NCI-H774 (cell line): Measurements from ENCODE around the gene ANKRD52.
A peak's percentile ranks its signal among the peaks of the same experiment; 100 is the strongest.

Experiments
- DNase-seq: peaks from one replicate; lab custom pipeline; 2025; lab: John Stamatoyannopoulos, UW

The ANKRD52 gene

DNA sequence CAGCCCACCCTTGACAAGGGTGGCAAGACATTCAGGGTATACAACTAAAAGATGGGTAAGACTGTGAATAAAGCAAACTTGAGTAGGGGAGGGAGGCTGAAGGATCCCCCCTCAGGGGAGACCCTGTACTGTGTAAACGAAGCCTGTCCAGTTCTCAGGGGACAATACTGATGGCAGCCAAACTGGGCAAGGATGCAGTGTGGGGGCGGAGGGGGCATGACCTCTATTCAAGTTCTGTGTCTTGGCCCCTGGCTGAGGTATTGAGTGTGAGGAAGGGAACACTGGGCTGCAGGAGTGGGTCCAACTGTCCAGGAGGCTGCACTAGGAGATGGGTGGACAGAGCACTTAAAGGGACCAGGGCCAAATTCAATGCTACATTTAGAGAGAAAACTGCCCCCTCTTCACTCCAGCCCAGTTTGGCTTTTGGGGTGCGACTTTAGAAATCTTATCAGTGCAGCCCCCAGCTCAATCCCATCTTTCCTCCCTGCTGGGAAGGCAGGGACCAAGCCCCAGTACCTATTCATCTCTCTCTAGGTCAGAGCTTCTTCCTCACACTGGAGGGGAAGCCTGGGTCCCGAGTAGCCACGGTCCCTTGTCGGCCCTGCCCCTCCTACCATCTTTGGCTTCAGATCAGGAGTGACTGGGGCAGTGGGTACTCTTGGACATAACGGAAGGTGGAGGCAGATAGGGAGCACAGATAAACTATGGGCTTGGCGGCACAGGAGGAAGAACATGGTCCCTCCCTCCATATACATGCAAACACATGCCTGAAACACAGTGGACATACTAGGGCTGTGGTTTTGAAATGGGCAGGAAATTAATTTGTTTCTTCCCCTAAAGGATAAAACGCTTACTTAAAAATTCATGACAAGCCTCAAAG lies 16.5 kb downstream of the ANKRD52 start:
- no peak for DNase-seq

DNA sequence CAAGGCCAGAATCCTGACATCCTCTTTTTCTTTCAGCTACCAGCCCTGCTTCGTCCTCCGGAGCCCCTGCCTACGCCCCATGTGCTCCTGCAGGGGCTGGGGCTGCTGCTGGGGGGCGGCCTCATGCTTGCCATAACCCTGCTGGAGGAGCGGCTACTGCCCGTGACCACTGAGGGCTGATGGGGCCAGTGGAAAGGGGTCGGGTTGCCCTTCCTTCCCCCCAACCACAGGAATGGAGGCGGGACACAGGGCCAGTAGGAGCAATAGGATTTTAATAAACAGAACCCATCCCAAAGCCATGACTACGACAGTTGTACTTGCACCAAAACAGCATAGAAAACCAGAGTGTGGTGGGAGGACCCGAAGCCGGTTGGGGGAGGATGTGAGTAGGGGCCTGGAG lies 20.6 kb downstream of the ANKRD52 start:
- DNase-seq = no peak

DNA sequence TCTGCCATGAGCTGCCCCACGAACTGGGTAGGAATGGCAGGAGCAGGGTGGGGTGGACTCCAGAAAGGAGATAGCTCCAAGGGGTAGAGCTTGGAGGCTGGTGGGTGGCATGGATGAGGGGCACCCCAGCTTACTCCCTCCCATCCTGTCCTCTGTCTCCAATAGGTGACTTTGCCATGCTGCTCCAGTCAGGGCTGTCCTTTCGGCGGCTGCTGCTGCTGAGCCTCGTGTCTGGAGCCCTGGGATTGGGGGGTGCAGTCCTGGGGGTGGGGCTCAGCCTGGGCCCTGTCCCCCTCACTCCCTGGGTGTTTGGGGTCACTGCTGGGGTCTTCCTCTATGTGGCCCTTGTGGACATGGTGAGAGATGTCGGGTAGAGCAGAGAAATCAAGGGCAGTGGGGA lies 21.2 kb downstream of the ANKRD52 start:
- DNase-seq = no peak

DNA sequence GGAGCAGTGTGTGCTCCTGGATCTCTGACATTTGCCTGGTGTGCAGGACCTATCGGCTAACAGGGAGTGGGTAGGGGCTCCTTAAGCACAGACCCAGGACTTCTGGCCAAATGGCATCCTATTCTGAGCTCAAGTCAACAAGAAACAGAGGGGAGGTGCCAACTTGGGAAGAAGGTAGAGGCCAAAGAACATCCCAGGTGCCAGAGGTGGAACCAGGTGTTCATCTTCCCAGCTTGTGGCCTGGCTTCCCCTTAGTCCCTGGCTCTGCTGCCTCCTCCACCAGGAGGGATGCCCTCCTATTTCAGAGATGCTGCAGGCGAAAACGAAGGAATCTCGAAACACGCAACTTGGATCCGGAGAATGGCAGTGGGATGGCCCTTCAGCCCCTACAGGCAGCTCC lies 22.1 kb downstream of the ANKRD52 start:
- DNase-seq = no peak

DNA sequence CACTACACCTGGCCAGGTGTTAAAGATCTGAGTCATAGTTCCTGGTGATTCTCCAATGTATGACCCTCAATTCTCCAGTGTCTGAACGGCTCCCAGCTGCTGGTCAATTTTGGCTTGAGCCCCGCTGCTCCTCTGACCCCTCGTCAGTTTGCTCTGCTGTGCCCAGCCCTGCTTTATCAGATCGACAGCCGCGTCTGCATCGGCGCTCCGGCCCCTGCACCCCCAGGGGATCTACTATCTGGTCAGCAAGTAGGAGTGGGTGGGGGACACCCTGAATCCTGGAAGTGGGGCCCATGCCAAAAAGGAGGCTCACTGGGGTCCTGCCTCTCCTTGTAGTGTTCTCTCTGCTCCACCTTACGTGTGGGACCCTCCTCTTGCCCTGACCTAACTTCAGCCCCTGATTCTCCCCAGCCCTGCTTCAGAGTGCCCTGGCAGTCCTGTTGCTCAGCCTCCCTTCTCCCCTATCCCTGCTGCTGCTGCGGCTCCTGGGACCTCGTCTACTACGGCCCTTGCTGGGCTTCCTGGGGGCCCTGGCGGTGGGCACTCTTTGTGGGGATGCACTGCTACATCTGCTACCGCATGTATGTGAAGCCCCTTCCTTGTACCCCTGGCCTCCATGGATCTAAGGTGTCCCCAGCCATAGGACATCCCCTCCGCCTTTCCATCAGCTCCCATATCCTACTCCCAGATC lies 23.3 kb downstream of the ANKRD52 start:
- no peak for DNase-seq

DNA sequence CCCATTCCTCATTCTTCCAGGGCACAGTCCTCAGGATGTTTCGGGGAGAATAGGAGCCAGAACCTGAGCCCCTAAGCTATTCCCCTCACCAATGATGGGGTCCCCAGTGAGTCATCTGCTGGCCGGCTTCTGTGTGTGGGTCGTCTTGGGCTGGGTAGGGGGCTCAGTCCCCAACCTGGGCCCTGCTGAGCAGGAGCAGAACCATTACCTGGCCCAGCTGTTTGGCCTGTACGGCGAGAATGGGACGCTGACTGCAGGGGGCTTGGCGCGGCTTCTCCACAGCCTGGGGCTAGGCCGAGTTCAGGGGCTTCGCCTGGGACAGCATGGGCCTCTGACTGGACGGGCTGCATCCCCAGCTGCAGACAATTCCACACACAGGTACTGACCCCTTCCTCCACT lies 27.0 kb downstream of the ANKRD52 start:
- DNase-seq = no peak

DNA sequence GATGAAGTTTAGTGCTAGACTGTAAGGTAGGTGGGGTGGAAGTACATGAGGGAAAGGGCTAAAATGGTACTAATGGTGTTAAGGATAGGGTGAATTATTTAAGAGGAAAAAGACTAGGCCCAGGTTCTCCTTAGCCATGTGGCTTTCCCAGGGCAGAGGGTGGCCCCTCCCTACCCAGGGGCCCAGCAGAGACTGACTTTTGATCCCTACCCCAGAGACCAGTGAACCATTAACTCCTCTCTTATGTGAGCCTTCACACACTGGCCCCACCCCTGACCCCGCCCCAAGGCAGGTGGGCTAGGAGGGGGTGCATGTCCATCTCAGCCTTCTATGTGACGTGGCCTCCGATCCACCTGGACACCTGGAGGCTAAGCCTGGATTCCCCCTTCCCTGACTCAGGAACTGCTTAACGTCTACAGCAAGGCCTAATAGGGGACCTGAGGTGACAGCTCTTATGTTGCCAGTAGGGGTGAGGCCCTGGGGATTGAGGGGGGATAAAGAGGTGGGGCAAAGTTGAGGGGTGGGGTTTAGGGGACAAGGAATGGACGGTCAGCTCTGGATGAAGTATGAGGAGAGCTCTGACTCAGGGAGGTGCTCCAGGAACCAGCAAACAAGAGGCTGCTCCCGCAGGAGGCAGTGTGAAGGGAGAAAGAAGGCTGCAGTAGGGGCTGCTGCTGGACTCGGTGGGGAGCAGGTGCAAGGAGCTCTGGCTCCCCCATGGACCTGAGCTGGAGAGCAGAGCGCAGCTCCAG lies 27.6 kb downstream of the ANKRD52 start:
- no peak for DNase-seq

DNA sequence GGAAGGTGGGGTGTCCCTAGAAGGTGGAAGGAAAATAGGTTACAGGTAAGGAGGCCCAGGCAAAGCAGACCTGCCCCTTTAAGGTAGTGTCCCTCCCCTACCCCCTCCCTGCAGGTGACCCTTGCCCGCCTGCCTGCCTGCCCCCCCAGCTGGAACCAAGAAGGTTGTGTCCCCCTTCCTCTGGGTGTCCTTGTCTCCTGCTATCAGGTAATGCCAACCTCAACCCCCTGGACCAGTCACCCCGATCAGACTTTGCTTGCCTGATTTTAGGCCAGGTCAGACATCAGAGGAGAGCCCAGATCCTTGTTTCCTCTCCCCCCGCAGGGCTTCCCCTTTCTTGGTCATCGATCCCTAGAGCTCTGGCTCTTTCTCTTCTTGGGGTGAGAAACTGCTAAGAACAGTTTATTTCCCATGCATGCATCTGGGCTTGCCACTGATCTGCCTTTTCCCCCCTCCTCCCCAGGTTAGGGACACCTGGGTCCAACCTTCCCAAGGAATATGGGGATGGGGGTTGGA lies 28.2 kb downstream of the ANKRD52 start, which contains the start of gene SLC39A5:
SLC39A5 (plus strand) TSS at position 136 of the 516 bp plus-strand sequence. CDS start 1,224 bp downstream, outside the sequence.
- no peak for DNase-seq

DNA sequence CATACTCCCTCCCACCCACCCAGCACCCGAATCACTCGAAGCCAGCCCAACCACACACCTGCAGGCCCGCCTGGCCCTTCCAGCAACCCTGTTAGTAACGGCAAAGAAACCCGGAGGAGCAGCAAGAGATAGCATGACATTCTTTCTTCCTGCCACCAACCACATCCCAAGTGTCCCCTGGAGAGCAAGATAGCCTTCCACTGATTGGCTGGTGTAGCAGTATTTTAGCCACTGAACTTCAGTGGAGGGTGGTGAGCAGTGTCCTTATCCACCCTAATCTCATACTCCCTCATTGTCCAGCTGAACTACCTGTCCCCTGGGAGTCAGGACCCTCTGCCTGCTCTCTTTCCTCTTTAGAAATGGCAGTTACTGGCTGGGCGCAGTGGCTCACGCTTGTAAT lies 29.1 kb downstream of the ANKRD52 start:
- DNase-seq = no peak

DNA sequence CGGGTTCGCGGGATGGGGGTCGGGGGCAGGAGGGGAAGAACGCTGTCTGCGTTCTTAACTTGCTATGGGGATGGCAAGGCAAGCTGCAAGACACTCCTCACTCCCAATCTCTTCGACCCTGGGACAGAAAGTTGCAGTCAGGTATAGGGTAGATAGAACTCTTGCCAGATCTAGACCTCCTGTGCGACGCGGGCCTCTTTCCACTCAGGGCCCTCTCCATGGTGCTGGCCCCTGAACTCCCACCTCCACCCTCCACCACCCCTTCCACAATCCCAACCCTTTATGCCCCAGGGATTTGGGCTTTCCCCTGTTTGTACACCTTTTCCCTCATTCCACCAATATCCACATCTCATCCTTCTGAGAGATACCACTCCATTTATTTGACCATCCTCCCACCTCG lies 33.2 kb downstream of the ANKRD52 start:
- no peak for DNase-seq

DNA sequence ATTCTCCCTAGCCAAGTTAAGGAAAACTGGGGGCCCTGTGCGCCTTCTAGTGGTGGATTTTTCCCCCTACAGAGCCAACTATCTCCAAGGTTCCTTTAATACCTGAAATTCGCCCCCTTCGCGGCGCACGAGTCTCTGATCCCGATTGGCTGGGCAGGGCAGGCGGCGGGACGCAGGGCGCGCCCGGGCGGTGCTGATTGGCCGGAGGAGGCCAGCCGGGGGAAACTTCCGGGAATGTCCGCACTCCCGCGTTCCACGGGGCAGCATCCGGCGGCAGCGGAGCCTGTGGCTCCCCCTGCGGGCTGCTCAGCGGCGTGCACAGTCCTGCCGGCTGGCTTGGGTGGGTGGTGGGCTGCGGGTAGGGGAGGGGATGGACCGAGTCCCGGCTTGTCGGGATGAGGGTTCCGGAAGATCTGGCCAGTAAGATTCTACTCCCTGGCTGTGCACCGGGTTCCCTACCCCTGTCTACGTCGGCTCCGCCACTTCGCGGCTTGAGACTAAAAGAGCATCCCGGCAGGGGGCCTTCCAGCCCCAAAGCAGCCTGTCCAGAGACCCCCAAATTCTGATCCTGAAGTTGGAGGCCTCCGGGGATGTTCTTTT lies 34.0 kb downstream of the ANKRD52 start, which contains the start of gene NABP2:
NABP2 (plus strand) TSS at position 241 of the 600 bp plus-strand sequence. CDS start 515 bp downstream, outside the sequence.
- peak; percentile 98 for DNase-seq

DNA sequence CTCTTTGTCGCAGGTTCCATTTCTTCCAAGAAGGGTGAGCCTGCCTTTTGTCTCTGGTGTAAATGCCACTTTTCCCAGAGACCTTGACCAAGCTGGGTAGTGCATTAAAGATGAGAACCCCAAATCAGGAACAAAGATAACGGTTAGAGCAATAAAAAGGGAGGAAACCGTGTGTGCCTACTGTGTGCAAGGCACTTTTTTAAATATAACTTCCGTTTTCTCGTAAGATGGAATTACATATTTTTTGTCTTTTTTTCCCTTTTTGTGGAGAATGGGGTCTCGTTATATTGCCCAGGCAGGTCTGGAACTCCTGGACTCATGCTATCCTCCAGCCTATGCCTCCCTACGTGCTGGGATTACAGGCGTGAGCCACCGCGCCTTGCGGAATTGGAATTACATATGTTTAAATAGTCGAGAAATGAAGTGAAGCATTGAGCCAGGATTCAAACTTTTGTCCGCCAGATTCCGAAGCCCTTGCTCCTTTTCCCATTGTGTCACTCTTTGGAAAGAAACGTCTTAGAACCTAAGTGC lies 34.5 kb downstream of the ANKRD52 start:
- DNase-seq = no peak

DNA sequence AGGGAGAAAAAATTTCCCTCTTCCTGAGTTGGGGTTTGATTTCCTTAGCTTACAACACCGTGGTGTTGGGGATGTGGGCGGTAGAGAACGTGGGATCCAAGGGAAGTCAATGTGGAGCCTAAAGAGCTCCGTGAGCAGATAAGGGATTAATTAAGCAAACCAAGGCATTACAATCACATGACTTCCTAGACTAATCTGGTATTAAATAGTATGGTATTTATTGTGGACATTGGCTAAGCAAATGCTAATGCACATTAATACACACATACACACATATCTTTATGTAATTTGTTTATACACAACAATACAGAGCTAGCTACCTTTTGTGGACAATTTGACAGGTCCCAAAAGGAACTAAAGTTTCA lies 35.7 kb downstream of the ANKRD52 start:
- DNase-seq = peak; percentile 28

DNA sequence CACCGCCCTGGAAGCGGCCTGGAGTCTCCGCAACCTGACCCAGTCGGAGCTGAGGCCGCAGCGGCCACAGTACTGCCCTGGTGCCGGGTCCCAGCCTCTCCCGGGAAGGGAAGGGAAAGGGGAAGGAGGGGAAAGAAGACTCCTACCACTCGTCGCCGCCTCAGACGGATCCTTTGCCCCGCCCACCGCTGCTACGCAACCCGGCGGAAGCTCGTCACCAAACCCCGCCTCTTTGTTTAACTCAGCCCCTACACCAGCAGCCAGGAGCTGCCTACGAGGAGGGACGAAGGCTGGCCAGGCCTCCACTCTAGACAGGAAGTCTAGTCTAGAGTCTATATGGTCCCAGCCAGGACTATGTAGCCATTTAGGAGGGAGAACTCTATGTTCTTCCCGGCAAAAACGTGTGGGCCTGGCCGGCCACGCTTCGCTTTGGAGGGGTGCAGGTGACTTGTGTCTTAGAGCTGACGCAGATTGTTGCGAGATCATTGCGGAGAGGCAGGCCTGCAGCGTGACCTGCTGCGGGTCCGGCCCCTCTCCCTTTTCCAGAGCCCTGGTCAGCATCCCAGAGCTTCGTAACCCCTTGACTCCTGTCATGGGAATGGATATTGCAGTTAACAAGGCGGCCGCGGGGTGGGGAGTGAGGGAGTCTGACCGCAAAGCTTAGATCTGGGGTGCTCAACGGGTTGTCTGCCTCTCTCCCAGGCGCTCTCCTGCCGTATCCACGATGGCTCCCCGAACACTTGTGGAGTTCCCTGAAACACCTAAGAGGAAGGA lies 36.2 kb downstream of the ANKRD52 start, which contains the start of gene RNF41:
RNF41 (minus strand) TSS at position 166 of the 774 bp plus-strand sequence. CDS start 7,875 bp downstream, outside the sequence.
- peak; percentile 97 for DNase-seq

DNA sequence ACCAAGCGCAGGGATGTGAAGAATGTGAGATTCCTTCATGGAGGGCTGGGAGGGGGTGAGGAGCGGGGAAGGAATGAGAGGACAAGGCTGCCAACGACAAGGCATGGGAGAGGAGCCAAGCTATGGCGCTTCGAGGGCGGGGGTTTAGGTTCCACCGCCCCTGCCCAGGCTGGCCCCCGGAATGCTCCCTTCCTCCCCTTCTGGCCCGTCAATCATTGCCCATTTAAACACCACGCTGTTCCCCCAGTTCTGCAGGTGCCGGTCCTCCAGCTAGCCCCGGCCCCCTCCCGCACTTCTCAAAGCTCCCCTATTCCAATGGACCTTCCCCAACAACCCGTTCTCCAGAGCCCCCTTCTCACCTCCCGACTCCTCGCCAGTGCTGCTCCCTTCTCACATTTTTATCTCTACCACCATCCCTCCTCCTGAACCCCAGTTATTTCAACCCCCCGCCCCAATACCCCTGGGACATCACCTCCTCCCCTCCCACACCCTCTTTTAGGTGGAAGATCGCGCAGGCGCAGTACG lies 36.9 kb downstream of the ANKRD52 start:
- DNase-seq = no peak

DNA sequence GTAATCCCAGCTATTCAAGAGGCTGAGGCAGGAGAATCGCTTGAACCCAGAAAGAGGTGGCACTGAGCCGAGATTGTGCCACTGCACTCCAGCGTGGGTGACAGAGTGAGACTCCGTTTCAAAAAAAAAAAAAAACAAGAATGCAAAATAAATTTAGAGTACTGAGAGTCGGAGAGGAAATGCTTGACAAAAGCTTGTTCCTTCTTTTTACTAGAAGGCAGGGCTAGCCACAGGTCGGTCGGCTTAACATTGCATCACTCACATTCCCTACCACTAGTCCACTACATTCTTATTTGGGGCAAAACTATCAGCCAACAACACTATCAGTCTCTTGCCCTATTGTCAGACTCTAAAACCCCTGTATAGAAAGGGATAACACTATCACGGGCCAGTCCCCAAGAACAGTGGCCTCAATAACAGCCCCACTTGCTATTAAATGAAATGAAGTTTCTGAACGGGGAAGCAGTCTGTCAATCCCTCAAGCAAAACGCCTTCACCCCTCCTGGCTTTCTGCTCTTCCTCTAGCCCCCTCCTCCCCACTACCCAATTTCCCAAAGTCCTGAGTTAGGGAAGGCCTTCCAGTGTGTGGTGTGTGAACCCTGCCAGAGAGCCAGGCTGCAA lies 37.5 kb downstream of the ANKRD52 start:
- DNase-seq = no peak

DNA sequence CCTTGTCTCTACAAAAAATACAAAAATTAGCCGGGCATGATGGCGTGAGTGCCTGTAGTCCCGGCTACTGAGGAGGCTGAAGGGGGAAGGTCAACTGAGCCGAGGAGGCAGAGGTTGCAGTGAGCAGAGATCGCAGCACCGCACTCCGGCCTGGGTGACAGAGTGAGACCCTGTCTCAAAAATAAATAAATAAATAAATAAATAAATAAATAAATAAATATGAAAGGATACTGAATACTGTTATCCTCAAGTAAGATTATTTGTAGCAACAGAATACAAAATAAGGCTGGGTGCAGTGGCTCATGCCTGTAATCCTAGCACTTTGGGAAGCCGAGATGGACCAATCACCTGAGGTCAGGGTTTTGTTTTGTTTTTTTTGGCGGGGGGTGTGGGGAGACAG lies 38.3 kb downstream of the ANKRD52 start:
- DNase-seq = no peak

DNA sequence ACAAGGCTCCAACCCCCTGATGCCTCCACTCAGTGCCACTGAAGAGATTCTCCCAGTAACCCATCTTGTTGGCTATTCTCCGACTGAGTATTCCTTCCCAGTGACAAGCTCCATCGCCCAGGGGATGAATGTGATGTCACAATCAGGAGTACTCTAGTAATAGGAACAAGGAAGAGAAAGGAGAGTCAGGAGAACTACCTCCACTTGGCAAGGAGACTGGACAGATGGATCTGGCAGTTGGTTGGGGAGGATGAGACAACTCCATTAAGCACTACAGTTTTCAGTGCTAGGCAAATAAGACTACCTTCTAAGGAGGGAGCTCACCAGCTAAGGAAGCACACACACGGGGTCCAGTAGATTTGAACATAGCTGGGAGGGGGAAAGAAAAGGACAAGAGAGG lies 41.7 kb downstream of the ANKRD52 start:
- DNase-seq = no peak

DNA sequence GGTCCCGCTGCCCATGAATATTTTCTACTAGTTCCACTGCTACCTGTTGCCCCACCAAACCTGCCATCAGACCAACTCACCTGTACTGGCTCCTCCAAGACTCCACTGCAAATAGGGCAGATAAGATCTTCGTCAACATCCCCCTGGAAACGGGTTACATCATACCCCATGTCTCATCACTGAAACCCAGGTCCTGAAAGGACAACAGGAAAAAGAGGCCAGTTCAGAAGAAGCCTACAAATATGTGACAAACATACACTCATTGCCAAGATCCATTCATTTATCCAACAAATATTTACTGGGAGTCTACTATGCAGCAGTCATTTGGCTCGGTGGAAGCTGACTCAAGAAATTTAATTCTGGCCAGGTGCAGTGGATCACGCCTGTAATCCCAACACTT lies 44.3 kb downstream of the ANKRD52 start:
- DNase-seq = no peak

DNA sequence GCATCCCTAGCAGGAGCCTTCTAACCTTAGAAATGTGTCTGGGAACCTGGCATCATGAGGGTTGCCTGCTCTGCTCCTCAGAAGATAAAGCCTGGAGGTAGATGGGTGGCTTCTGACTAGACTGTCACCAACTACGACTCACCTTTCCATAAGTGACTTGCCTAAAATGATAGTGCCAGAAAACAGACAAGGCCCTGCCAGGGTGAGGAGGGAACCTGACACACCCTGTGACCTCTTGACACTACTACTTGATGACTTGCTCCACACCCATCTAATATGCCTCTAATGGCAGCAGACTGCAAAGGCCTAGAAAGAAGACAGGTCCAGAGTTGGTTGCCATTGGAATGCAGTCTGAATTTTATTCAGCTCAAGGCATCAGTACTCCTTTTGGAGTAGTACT lies 45.8 kb downstream of the ANKRD52 start:
- no peak for DNase-seq
